Vagina (tissue), 2 donors: ENCODE results near the gene MPIG6B. TPM values are rescaled to one million over a fixed set of nuclear protein-coding genes. Genes with fewer than 3 reads are reported as not detected.

Experiments
- DNase-seq, 2 donors: peaks; one replicate each; pipeline ENCODE4 v3.0.0-alpha.2; 2017; ENCODE audit errors: extremely low spot score in 2 of 2
- H3K27ac ChIP-seq: fragments of 200-600 bp; sonication (generic); one replicate; pipeline ENCODE4 v1.5.1; 2019
- H3K27me3 ChIP-seq: fragments of 200-600 bp; sonication (generic); one replicate; pipeline ENCODE4 v1.5.1; 2019
- H3K36me3 ChIP-seq, 2 donors: fragments of 200-600 bp; sonication (generic); one replicate each; pipeline ENCODE4 v1.5.1; 2017 to 2019
- H3K4me1 ChIP-seq: fragments of 200-600 bp; sonication (generic); one replicate; pipeline ENCODE4 v1.5.1; 2019
- H3K4me3 ChIP-seq, 2 donors: fragments of 200-600 bp; sonication (generic); 1 replicate in 1 of 2; 2 replicates in 1 of 2; pipeline ENCODE4 v1.5.1; 2016 to 2019
- H3K9me3 ChIP-seq: fragments of 200-600 bp; sonication (generic); one replicate; pipeline ENCODE4 v1.5.1; 2019
- POLR2A ChIP-seq, 2 donors: fragments of 450-650 bp; IDR thresholded peaks; one replicate each; pipeline ENCODE4 v1.6.1; 2017; ENCODE audit warnings: antibody characterized with exemption in 2 of 2, mild to moderate bottlenecking in 2 of 2, moderate library complexity in 2 of 2
- POLR2AphosphoS5 ChIP-seq, 2 donors: sonication (generic); formaldehyde crosslinking; IDR thresholded peaks; one replicate each; pipeline ENCODE4 v1.9.0; 2017; ENCODE audit warnings: antibody characterized with exemption in 2 of 2, mild to moderate bottlenecking in 2 of 2, low read depth in 1 of 2; ENCODE audit not compliant: insufficient read depth in 1 of 2
- intact Hi-C: fragments of 100-400 bp; cut with DNase I; formaldehyde crosslinking; loops from one replicate; pipeline ENCODE4 v1.15.1; 2023
- total RNA-seq: library from RNA; depleted of rRNA; stranded (reverse); fragments of >200 nt; gene quantifications from one replicate; pipeline ENCODE4 v1.2.3, GENCODE V29; 2016
- TF ChIP-seq, protein P1 (sequence below), 3 experiments: fragments of 450-650 bp in 2 of 3; fragments of 200-600 bp in 1 of 3; sonication (generic) in 1 of 3; IDR thresholded peaks; one replicate each; pipeline ENCODE4 v1.5.1; 2017 to 2019; ENCODE audit warnings: antibody characterized with exemption in 3 of 3, mild to moderate bottlenecking in 2 of 3, moderate library complexity in 2 of 3

Gene MPIG6B
- total RNA-seq, 1 donor from 2014 or later, result not detected

DNA sequence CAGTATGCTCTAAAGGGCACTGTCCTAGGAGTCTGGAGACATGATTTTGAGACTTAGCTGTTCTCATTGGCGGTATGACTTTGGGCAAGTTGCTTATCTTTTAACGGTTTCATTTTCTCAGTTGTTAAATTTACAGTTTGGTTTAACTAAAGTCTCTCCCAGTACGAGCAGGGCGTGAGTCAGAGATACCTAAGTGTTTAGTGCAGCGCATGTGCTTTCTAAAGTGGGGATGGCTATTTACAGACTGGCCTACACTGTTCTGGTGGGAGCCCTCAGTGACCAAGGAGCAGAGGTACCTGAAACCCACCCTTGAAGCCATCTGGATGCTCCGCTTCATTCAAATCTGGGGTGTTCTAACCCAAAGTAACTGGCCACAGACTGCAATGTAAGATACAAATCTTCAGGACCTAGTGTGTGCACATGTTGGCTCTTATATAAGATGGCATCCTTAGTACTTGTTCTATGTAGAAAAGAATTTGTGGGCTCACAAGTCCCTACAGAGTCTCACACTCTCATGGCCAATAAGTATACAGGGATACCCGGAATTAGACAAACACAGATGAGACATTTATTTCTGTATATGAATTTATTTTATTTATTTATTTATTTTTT lies 27.3 kb downstream of the MPIG6B start:
- intact Hi-C loops, result no loop called here
- no peak for DNase-seq
- no peak overlapping the region for H3K4me3 ChIP-seq
- H3K27me3 ChIP-seq, result no peaks in the 10 kb centered on the region
- no peaks in the 10 kb centered on the region for H3K36me3 ChIP-seq
- H3K27ac ChIP-seq, result no peak overlapping the region
- no peak for TF ChIP-seq POLR2A (IDR thresholded peaks at IDR 0.05)
- no peak for TF ChIP-seq POLR2AphosphoS5 (IDR thresholded peaks at IDR 0.05; ENCODE audit: insufficient read depth in 1 of 2, low read depth in 1 of 2)
- TF ChIP-seq, protein P1, sequence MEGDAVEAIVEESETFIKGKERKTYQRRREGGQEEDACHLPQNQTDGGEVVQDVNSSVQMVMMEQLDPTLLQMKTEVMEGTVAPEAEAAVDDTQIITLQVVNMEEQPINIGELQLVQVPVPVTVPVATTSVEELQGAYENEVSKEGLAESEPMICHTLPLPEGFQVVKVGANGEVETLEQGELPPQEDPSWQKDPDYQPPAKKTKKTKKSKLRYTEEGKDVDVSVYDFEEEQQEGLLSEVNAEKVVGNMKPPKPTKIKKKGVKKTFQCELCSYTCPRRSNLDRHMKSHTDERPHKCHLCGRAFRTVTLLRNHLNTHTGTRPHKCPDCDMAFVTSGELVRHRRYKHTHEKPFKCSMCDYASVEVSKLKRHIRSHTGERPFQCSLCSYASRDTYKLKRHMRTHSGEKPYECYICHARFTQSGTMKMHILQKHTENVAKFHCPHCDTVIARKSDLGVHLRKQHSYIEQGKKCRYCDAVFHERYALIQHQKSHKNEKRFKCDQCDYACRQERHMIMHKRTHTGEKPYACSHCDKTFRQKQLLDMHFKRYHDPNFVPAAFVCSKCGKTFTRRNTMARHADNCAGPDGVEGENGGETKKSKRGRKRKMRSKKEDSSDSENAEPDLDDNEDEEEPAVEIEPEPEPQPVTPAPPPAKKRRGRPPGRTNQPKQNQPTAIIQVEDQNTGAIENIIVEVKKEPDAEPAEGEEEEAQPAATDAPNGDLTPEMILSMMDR (IDR thresholded peaks at IDR 0.05), result no peak
- H3K4me1 ChIP-seq, result no peaks in the 10 kb centered on the region
- no peaks in the 10 kb centered on the region for H3K9me3 ChIP-seq

DNA sequence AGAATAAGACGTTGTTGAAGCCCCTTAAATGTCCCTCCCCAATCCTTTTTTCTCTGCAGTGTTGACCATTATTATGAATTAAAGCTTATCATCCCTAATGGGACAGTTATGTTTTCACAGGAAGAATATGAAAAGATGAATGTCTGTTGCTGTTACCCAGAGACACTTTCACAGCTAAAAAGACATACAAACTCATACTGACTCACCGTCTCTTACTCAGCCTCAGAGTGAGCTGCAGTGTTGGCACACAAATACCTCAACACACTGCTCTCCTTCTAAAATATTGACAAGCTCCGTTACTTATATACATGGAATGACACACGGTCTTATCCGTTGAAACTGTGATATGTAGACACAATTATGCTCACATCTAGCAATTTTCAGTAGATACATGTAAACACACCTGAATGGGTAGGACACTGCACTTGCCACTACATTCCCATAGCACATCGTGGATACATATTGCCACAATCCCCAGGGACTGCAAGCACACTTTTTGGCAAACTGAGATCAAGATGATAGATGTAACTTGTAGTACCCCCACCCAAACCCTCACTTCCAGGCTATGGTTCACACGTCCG lies 29.7 kb downstream of the MPIG6B start:
- TF ChIP-seq POLR2AphosphoS5 (IDR thresholded peaks at IDR 0.05; ENCODE audit: insufficient read depth in 1 of 2, low read depth in 1 of 2) (no peak), POLR2A (IDR thresholded peaks at IDR 0.05) (no peak)
- TF ChIP-seq, protein P1 (IDR thresholded peaks at IDR 0.05), result no peak
- no peaks in the 10 kb centered on the region for H3K4me1 ChIP-seq
- H3K36me3 ChIP-seq, result no peaks in the 10 kb centered on the region
- no peak for DNase-seq
- no peaks in the 10 kb centered on the region for H3K9me3 ChIP-seq
- intact Hi-C loops, result no loop called here
- no peak overlapping the region for H3K4me3 ChIP-seq
- no peaks in the 10 kb centered on the region for H3K27me3 ChIP-seq
- no peak overlapping the region for H3K27ac ChIP-seq

DNA sequence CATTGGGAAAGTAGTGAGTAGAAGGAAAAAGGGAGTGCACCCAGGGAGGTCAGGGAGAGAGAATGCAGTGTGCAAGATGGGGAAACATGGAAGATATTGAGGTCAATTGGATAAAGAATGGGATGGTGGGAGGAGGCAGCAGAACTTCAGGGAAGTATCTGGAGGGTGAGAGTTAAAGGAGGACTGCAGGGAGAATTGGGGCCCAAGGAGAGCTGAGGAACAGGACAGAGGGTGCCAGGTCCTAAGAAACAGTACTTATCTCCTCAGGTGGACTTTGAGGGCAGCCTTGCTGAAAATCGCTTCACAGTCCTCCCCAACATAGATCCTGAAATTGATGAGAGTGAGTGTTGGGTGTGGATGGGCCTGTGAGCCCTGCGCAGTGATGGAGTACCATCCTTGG lies 35.1 kb downstream of the MPIG6B start:
- intact Hi-C loops, result no loop called here
- DNase-seq, result no peak
- H3K27ac ChIP-seq, result no peak overlapping the region
- H3K4me1 ChIP-seq, result no peaks in the 10 kb centered on the region
- H3K36me3 ChIP-seq, result no peaks in the 10 kb centered on the region
- H3K27me3 ChIP-seq, result no peaks in the 10 kb centered on the region
- no peak overlapping the region for H3K4me3 ChIP-seq
- no peaks in the 10 kb centered on the region for H3K9me3 ChIP-seq
- TF ChIP-seq POLR2A (IDR thresholded peaks at IDR 0.05), result no peak
- no peak for TF ChIP-seq POLR2AphosphoS5 (IDR thresholded peaks at IDR 0.05; ENCODE audit: insufficient read depth in 1 of 2, low read depth in 1 of 2)
- TF ChIP-seq, protein P1 (IDR thresholded peaks at IDR 0.05), result no peak

DNA sequence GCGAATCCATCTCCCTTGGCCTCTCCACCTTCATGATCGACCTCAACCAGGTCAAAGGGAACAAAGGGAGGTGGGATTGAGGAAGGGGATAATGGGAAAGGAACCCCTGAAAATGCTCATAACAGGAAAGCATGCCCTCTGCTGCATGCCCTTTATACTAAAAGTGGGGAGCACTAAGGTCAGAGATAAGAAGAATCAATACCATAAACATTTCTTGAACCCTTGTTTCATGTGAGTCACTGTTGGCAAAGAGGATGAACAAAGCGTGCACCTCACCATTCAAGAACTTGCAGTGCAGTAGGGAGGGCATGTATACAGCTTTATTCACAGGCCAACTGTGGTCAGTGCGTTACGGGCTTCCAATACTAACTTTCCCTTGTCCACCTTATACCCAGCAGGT lies 37.6 kb downstream of the MPIG6B start:
- H3K27me3 ChIP-seq, result no peaks in the 10 kb centered on the region

DNA sequence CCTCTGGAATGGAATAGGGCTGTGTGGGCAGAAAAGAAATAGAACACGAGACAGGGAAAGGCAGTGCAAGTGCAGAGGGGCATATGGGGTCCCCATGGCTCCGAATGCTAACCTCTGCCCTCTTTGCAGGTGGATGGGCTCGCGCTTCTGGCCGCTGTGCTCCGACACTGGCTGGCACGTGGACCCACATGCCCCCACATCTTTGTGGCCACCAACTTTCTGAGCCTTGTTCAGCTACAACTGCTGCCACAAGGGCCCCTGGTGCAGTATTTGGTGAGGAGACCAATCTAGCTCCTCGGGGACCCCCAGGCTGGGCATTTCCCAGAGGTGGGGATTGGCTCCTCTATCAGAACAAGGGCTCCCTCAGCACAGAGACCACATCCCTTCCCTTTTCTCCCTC lies 38.2 kb downstream of the MPIG6B start:
- no peak overlapping the region for H3K27ac ChIP-seq
- no peak overlapping the region for H3K4me3 ChIP-seq
- no peaks in the 10 kb centered on the region for H3K4me1 ChIP-seq
- TF ChIP-seq, protein P1 (IDR thresholded peaks at IDR 0.05), result no peak
- TF ChIP-seq POLR2A (IDR thresholded peaks at IDR 0.05) (no peak), POLR2AphosphoS5 (IDR thresholded peaks at IDR 0.05; ENCODE audit: insufficient read depth in 1 of 2, low read depth in 1 of 2) (no peak)
- DNase-seq, result no peak
- no peaks in the 10 kb centered on the region for H3K27me3 ChIP-seq
- intact Hi-C loops, result no loop called here
- H3K9me3 ChIP-seq, result no peaks in the 10 kb centered on the region
- H3K36me3 ChIP-seq, result no peaks in the 10 kb centered on the region

More for the DNA sequence above, 37.6 kb downstream of the MPIG6B start:
- no peaks in the 10 kb centered on the region for H3K4me1 ChIP-seq
- H3K36me3 ChIP-seq, result no peaks in the 10 kb centered on the region
- no peaks in the 10 kb centered on the region for H3K9me3 ChIP-seq
- H3K27ac ChIP-seq, result no peak overlapping the region
- intact Hi-C loops, result no loop called here
- DNase-seq, result no peak
- TF ChIP-seq, protein P1 (IDR thresholded peaks at IDR 0.05), result no peak
- TF ChIP-seq POLR2AphosphoS5 (IDR thresholded peaks at IDR 0.05; ENCODE audit: insufficient read depth in 1 of 2, low read depth in 1 of 2) (no peak), POLR2A (IDR thresholded peaks at IDR 0.05) (no peak)
- no peak overlapping the region for H3K4me3 ChIP-seq
